Suprapubic skin (tissue), 4 donors: ENCODE results near the gene ZSWIM5. TPM values are rescaled to one million over a fixed set of nuclear protein-coding genes. Genes with fewer than 3 reads are reported as not detected.

Experiments used
- DNase-seq, 2 donors: peaks; one replicate each; pipeline ENCODE4 v3.0.0-alpha.2; 2019; ENCODE audit warnings: low spot score in 2 of 2
- H3K27ac ChIP-seq: fragments of 200-600 bp; sonication (generic); one replicate; pipeline ENCODE4 v1.5.1; 2019
- H3K27me3 ChIP-seq: fragments of 200-600 bp; sonication (generic); one replicate; pipeline ENCODE4 v1.5.1; 2019
- H3K36me3 ChIP-seq: fragments of 200-600 bp; sonication (generic); one replicate; pipeline ENCODE4 v1.5.1; 2019
- H3K4me1 ChIP-seq: fragments of 200-600 bp; sonication (generic); one replicate; pipeline ENCODE4 v1.5.1; 2019
- H3K4me3 ChIP-seq: fragments of 200-600 bp; sonication (generic); one replicate; pipeline ENCODE4 v1.5.1; 2019; ENCODE audit warnings: mild to moderate bottlenecking
- H3K9me3 ChIP-seq: fragments of 200-600 bp; sonication (generic); one replicate; pipeline ENCODE4 v1.5.1; 2019
- CTCF ChIP-seq, 2 donors: fragments of 200-600 bp in 1 of 2; fragments of 450-650 bp in 1 of 2; sonication (generic) in 1 of 2; IDR thresholded peaks; one replicate each; pipeline ENCODE4 v1.5.1; 2016 to 2019; ENCODE audit warnings: antibody characterized with exemption in 2 of 2, mild to moderate bottlenecking in 1 of 2, moderate library complexity in 1 of 2
- EP300 ChIP-seq: sonication (generic); formaldehyde crosslinking; IDR thresholded peaks from one replicate; pipeline ENCODE4 v1.6.1; 2017; ENCODE audit warnings: antibody characterized with exemption
- POLR2A ChIP-seq, 2 donors: fragments of 450-650 bp; IDR thresholded peaks; one replicate each; pipeline ENCODE4 v1.6.1; 2017; ENCODE audit warnings: antibody characterized with exemption in 2 of 2, mild to moderate bottlenecking in 2 of 2, moderate library complexity in 2 of 2
- POLR2AphosphoS5 ChIP-seq, 3 donors: sonication (generic); formaldehyde crosslinking; IDR thresholded peaks; one replicate each; pipeline ENCODE4 v1.6.1; 2017; ENCODE audit warnings: antibody characterized with exemption in 3 of 3
- WGBS: methylation state at CpG from one replicate; pipeline ENCODE4 v1.1.5; 2018; 5-methylcytosine and 5-hydroxymethylcytosine counted together
- total RNA-seq, 4 donors: library from RNA; depleted of rRNA; stranded (reverse); fragments of >200 nt; gene quantifications; one replicate each; pipeline ENCODE4 v1.1.0, GENCODE V29; 2016

Gene ZSWIM5
- total RNA-seq, 4 donors from 2014 or later, result 1.9 to 3.5 (median 2.8) TPM

- WGBS, result 63% methylated on average over 4 of the region's 4 CpGs
- H3K9me3 ChIP-seq, result no peaks in the 10 kb centered on the region
- H3K4me1 ChIP-seq, result peaks cover 5% of the 10 kb centered on the region
- TF ChIP-seq EP300, result no peak
- TF ChIP-seq POLR2AphosphoS5 (IDR thresholded peaks at IDR 0.05), result no peak
- TF ChIP-seq CTCF (IDR thresholded peaks at IDR 0.05), result no peak
- TF ChIP-seq POLR2A (IDR thresholded peaks at IDR 0.05), result no peak
- H3K36me3 ChIP-seq, result peaks cover 17% of the 10 kb centered on the region
- DNase-seq, result no peak
- no peaks in the 10 kb centered on the region for H3K27me3 ChIP-seq
- no peak overlapping the region for H3K4me3 ChIP-seq
- no peak overlapping the region for H3K27ac ChIP-seq
These were observed 236.1 kb downstream of the ZSWIM5 start for GRCh38 chr1:44970317-44970716.

Other genes with a start within 250 kb of the ZSWIM5 start
- gene EIF2B3, start 220.0 kb downstream of the ZSWIM5 start, total RNA-seq, result 10 to 100 TPM; 14.1 to 20.8 (median 19.6) TPM
- gene HECTD3, start 195.3 kb downstream of the ZSWIM5 start, total RNA-seq, result 10 to 100 TPM; 37.8 to 65.5 (median 56.8) TPM
- gene UROD, start 194.4 kb downstream of the ZSWIM5 start, total RNA-seq, result 10 to 100 TPM; 45.4 to 65.9 (median 57.2) TPM
- 1 to 10 TPM in 3 of 4 donors, not detected in 1; 1.1 to 3.3 (median 2.7) TPM for gene HPDL, start 120.3 kb upstream of the ZSWIM5 start, total RNA-seq
- 1 to 10 TPM; 5.5 to 8.5 (median 8.5) TPM for gene TOE1, start 133.6 kb upstream of the ZSWIM5 start, total RNA-seq
- gene MUTYH, start 133.8 kb upstream of the ZSWIM5 start, total RNA-seq, result 10 to 100 TPM; 22.1 to 38.2 (median 30.7) TPM